ENCODE results near the gene GLI2. TPM values are rescaled to one million over a fixed set of nuclear protein-coding genes. Genes with fewer than 3 reads are reported as not detected.

The GLI2 gene
- total RNA-seq, 1 experiment from 2014 or later = 20.0 TPM

DNA sequence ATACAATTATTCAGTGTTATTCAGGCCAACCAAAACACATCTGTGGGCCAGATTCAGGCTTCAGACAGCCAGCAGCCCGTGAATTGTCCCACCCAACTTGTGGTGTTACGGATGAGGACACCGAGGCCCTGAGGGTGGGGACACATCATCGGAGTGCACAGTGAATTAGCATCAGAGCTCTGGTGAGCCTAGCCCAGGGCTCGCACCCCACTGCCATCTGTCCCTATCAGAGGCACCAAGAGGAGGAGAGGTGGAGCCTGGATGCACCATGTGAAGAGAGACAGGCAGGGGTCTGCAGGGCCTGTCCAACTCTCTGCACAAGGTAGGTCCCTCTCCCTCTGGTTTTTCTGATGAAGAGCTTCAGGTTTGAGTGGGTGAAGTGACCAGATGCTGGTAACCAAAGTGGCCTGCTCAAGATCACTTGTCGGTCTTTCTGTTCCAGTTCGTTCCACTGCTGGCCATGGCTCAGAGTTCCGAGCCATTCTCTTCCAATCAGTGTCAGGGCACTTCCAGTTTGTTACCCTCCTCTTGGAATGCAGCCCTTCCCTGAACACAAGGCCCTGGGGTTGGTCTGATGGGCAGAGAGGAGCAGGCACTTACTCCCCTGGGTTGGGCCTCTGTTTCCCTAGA lies 14.8 kb upstream of the GLI2 start:
- Histone ChIP-seq H3K36me3 (no peaks in the 10 kb centered on the region), H3K4me3 (no peak overlapping the region), H3K27me3 (replicated peaks) (no peaks in the 10 kb centered on the region), H3K9me3 (replicated peaks) (no peaks in the 10 kb centered on the region), H3K27ac (no peak overlapping the region), H3K4me1 (replicated peaks) (peaks cover 14% of the 10 kb centered on the region)
- DNase-seq (ENCODE audit: low read depth in 1 of 2, low spot score in 2 of 2) = no peak

DNA sequence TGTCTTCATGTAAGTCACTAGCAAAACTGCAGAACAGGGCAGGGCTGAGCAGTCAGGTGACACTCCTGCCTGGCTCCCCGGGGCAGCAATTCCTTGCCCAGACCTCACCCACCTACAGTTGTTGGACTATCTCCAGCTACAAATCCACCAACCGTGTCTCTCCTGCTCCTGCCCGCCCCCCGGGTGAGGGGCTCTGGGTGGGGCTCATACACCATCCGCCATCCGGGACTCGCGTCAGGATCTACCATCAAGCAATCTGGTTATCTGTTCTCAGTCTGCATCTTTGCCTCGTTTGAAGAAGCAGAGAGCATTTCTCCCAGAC lies 13.5 kb upstream of the GLI2 start:
- no peaks in the 10 kb centered on the region for H3K36me3 ChIP-seq
- peaks cover 14% of the 10 kb centered on the region for H3K4me1 ChIP-seq (replicated peaks)
- H3K4me3 ChIP-seq = no peak overlapping the region
- no peak for DNase-seq (ENCODE audit: low read depth in 1 of 2, low spot score in 2 of 2)
- no peaks in the 10 kb centered on the region for H3K27me3 ChIP-seq (replicated peaks)
- no peaks in the 10 kb centered on the region for H3K9me3 ChIP-seq (replicated peaks)
- H3K27ac ChIP-seq = peak overlapping the region; percentile 80

DNA sequence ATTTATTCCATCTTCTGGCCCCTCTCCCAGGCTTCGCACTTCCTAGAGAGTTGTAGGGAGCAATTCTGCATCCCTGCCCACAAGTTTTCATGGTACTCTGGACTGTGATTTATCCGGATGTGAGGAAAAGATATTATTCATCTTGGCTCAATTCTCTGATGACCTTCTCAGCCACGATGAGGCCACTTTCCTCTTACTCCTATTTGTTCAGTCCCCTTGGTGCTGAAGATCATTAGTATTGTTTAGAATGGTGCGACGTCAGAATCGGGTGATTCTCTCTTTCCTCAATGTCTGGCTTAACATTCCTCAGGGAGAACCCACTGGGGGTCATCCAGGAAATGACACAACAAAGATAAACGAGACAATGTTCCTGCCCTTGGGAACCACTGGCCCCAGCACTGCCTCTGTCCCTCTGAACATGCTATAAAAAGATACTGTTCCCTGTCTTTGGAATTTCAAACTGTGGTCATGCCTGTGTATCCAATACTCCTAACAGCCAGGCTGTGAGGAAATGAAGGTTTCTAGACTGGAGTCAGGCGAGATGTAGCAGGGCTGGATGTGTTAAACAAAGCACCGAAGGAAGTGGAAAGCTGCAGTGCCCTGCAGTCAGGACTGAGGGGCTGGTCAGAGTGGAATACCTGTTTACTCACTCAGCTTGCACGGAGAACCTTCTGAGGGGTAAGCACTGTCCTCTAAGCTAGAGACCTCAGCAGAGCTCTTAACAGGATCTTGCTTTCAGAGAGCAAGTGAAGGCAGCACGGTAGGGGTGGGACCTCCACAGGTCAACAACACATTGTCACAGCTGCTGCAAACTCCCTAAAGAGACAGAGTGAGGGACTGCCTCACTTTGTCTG lies 12.9 kb upstream of the GLI2 start:
- no peaks in the 10 kb centered on the region for H3K27me3 ChIP-seq (replicated peaks)
- peaks cover 14% of the 10 kb centered on the region for H3K4me1 ChIP-seq (replicated peaks)
- no peaks in the 10 kb centered on the region for H3K9me3 ChIP-seq (replicated peaks)
- no peak overlapping the region; the same call in 1 of the 2 replicates for H3K4me3 ChIP-seq
- H3K36me3 ChIP-seq = no peaks in the 10 kb centered on the region
- peak overlapping the region; percentile 80 for H3K27ac ChIP-seq
- DNase-seq (ENCODE audit: low read depth in 1 of 2, low spot score in 2 of 2) = peak; percentile 80 to 92

DNA sequence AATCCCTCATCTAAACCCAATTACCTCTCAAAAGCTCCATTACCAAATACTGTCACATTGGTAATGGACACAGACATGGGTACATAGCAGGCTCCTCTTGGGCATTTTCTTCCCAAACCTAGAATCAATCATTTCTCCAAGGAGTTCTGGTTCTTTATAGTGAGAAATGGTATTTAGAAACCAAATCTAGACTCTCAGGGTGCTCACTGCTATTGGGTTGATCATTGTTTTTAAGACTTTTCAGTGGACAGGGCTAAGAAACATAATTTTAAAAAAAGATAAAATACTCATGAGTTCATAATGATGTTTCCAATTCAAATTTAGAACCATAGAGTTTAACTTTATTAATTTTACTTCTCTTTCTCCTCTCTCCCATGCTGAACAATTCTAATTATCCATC lies 9.4 kb upstream of the GLI2 start:
- DNase-seq (ENCODE audit: low read depth in 1 of 2, low spot score in 2 of 2) = no peak

DNA sequence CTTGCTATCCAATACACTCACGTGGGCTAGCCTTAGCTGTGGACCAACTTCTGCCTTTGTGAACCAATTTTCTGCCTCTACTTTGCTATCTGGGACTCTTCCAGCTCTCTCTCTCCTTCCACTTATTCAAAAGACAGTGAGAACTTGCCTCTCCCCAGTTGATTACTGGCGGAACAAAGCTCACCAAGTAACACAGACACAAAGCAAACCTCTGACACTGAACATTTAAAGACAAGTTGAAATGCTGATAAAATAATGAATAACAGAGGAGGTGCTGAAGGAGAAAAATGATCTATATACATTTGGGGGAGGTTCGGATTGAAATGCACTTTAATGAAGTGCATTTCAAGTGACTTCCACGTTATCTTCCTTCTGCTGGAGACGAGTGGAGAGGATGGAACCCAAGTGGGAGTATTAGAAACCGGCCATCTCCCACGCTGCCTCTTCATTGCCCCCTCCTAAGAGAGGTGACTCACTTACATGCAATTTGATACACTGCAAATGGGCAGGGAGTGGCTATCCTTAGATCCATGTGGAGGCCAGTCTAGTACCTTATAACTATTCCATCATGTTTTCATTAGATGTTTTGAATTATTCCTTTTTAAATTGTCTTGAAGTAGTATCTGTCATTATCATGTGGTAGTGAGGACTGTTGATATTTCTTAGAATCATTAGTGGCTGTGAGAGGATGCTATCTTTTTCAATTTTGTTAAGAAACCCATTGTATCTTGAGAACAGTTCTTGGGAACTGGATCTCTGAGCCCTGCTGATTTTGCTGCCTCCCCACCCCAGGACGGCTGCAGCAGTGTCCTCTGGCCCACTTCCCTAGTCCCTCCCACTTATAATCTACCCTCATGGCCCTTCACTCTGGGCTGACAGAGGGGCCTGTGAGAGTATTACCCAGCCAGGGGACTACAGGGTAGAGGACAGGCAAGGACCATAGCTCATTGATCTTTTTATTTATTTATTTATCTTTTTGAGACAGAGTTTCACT lies 6.0 kb upstream of the GLI2 start:
- Histone ChIP-seq H3K4me3 (no peak overlapping the region), H3K36me3 (no peaks in the 10 kb centered on the region; the same call in none of the 2 replicates), H3K4me1 (replicated peaks) (peaks cover 40% of the 10 kb centered on the region), H3K9me3 (replicated peaks) (no peaks in the 10 kb centered on the region), H3K27me3 (replicated peaks) (no peaks in the 10 kb centered on the region), H3K27ac (peak overlapping the region; percentile 70)
- peak; percentile 71 to 80 for DNase-seq (ENCODE audit: low read depth in 1 of 2, low spot score in 2 of 2)

More for the DNA sequence above, 9.4 kb upstream of the GLI2 start:
- Histone ChIP-seq H3K27me3 (replicated peaks) (no peaks in the 10 kb centered on the region), H3K9me3 (replicated peaks) (no peaks in the 10 kb centered on the region), H3K4me1 (replicated peaks) (peaks cover 33% of the 10 kb centered on the region), H3K36me3 (no peaks in the 10 kb centered on the region), H3K27ac (no peak overlapping the region), H3K4me3 (no peak overlapping the region)

DNA sequence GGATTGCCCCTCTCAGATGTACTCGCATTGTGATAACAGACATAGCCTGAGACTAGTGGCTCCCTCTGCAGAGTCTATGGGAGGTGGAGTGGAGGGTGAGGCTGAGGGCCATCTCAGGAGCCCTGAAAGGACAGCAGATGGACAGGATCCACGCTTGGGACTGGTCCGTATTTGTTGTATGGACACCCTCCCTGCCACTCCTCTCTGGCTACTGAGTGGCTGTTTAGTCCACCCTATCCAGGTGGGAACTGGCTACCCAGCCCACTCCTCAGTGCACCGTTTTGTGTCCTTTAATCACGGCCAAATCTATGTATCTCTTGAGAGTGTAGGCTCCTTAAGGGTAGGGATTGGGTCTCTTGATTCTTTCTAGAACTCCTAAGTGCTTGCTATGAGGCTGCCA lies 4.5 kb upstream of the GLI2 start:
- peaks cover 5% of the 10 kb centered on the region for H3K36me3 ChIP-seq
- H3K27ac ChIP-seq = no peak overlapping the region
- H3K27me3 ChIP-seq (replicated peaks) = no peaks in the 10 kb centered on the region
- no peak overlapping the region for H3K4me3 ChIP-seq
- H3K4me1 ChIP-seq (replicated peaks) = peaks cover 46% of the 10 kb centered on the region
- DNase-seq (ENCODE audit: low read depth in 1 of 2, low spot score in 2 of 2) = peak in 1 of 2 experiments; percentile 19
- no peaks in the 10 kb centered on the region for H3K9me3 ChIP-seq (replicated peaks)

DNA sequence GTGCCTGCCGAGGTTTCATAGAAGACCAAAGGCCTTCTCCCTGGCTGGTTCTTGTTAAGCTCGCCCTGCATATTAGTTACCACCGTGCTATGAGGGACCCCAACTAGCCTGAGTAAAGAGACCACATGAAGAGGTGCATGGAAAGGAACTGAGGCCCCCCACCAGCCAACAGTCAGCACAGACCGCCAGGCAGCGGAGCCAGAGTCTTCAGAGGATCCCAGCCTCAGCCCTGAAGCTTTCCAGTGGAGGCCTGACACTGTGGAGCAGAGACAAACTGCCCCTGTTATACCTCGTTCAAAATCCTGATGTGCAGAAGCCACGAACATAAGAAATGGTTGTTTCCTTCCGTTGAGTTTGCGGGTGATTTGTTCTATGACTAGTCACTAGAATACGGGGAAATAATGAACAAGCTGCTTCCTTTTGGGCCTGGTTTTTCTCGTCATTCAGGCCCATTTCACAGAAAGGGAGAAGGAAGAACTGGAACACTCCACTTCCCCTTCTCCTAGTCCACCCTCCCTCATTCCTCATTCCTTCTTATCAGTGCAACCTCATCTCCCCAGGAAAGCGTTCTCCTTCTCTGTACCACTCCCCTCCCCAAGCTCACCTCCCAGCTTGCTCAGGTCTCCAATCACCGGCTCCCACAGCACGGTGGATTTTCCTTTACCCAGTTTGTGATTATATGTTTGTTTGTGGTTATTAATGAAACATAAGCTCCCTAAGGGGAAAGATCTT lies 3.0 kb upstream of the GLI2 start:
- Histone ChIP-seq H3K27ac (peak overlapping the region; percentile 18; the same call in 1 of the 2 replicates), H3K4me3 (no peak overlapping the region), H3K4me1 (replicated peaks) (peaks cover 46% of the 10 kb centered on the region), H3K9me3 (replicated peaks) (no peaks in the 10 kb centered on the region), H3K27me3 (replicated peaks) (no peaks in the 10 kb centered on the region), H3K36me3 (peaks cover 9% of the 10 kb centered on the region)
- DNase-seq (ENCODE audit: low read depth in 1 of 2, low spot score in 2 of 2) = peak in 1 of 2 experiments; percentile 30

DNA sequence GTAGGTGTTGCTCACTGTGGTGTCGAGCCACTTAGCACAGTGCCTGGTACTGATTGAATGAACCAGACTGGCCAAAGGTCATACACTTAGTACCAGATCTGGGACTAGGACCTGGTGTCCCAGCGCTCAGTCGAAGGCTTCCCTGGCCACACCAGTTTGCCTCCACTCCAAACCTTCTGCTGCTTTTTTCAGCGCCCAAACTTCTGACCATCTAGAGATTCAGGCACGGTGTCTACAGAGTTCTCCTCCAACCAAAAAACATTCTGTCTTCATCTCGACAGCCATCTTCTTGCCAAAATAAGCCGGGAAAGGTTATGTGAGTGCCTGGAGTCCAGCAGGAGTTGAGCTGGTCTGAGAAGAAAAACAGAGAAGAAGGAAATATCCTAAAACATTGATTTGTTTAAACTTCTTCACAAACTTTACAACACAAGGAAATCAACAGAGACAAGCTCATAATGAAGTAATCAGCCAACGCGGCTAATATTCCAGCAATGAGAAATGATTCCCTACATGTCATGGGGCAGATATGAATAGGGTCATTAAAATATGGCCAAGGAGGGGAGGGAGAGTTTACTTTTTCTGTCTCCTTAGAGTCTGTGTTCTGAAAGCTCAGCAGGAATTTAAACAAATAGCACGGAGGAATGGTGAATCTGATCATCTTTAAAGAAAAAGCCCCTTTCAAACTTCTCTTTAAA lies 2.3 kb upstream of the GLI2 start:
- H3K4me3 ChIP-seq = no peak overlapping the region
- peaks cover 9% of the 10 kb centered on the region for H3K36me3 ChIP-seq
- peaks cover 53% of the 10 kb centered on the region for H3K4me1 ChIP-seq (replicated peaks)
- H3K27me3 ChIP-seq (replicated peaks) = no peaks in the 10 kb centered on the region
- DNase-seq (ENCODE audit: low read depth in 1 of 2, low spot score in 2 of 2) = peak; percentile 22 to 35
- no peaks in the 10 kb centered on the region for H3K9me3 ChIP-seq (replicated peaks)
- H3K27ac ChIP-seq = peak overlapping the region; percentile 18

DNA sequence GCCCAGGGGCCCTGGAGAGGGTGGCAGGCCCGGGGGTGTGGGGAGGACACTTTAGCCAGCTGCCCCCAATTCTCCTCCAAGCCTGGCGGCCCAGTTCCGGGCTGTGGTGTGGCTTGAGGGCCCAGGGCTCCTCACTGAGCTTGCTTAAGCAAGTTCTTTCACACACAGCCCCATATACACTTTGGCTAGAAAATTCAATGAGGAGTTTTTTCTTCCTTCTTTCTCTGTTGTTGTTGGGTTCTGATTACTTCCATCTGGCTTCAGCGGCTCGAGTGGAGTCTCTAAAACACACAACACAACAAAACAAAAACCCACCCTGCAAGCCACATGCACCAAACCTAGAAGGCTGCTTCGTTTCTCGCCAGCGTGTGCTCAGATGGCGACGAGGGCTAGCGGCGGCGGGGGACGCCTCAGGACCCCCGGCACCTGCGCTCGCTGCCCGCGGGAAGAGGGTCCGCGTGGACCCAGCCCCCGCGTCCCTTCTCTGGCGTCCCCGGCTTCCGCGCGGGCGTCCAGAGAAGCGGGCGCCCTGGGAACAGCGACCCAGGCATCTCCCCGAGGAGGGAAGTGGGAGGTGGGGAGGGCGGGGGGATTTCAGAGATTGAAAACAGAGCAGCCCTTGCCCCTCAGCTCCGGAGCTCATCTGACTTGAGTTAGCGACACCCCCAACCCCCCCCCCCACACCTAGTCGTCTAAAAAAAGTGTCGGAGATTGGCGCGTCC lies 577 bp upstream of the GLI2 start:
- Histone ChIP-seq H3K4me3 (peak overlapping the region; percentile 92), H3K27me3 (replicated peaks) (no peaks in the 10 kb centered on the region), H3K4me1 (replicated peaks) (peaks cover 55% of the 10 kb centered on the region), H3K36me3 (peaks cover 9% of the 10 kb centered on the region), H3K27ac (peak overlapping the region; percentile 93), H3K9me3 (replicated peaks) (no peaks in the 10 kb centered on the region)
- peak; percentile 44 to 62 for DNase-seq (ENCODE audit: low read depth in 1 of 2, low spot score in 2 of 2)

DNA sequence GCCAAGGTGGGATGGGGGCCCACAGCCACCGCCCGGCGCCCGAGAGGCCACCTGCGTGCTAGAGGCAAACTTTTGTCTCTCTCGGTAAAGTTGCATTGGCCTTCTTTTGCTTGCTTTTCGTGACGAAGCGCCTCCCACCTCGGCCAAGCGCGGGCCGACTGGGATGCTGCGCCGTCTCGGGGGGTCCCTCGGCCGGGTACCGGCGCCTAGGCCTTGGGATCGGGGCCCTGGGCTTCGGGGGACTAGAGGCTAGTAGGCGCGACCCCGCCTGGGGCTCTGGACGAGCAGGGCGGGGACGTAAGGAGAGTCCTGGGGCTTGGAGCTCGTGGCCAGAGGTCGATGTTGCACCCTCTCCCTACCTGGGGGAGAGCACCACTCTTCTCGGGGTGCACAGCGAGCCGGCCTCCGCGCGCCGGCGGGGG lies 545 bp downstream of the GLI2 start:
- H3K9me3 ChIP-seq (replicated peaks) = no peaks in the 10 kb centered on the region
- peaks cover 59% of the 10 kb centered on the region for H3K4me1 ChIP-seq (replicated peaks)
- peaks cover 9% of the 10 kb centered on the region for H3K36me3 ChIP-seq
- H3K27me3 ChIP-seq (replicated peaks) = no peaks in the 10 kb centered on the region
- peak overlapping the region; percentile 93 for H3K27ac ChIP-seq
- peak in 1 of 2 experiments; percentile 59 for DNase-seq (ENCODE audit: low read depth in 1 of 2, low spot score in 2 of 2)
- peak overlapping the region; percentile 92 for H3K4me3 ChIP-seq

DNA sequence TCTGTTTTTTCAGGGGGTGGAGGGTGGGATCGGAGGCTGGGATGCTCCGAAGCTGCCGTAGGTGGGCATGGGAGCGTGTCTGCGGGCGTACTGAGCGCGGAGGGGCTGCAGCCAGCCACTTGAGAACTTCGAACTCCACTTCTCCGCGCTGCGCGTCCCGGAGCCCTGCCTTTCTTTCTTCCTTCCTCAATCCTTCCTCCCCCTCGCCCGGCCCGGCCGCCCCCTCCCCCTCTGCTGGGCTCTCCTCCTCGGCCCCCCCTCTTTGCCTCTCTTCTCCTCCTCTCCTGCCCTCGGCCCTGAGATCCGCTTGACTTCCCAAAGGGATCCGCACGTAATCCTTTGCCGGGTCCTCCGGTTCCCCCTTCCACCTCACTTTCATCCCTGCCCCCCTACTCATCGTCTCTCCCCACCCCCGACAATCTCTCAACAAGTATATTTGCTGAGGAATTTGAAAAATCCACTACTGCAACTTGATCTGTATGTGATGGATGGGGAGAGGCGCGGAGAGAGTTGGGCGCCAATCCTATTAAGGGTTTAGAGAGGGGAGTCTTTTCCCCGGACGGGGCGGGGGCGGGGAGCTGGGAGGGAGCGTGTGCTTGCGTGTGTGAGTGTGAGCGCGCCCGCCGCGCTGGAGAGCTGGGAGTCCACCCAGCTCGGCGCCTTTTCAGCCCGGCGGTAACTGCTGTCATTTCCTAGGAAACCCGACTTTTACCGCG lies 1.1 kb downstream of the GLI2 start:
- Histone ChIP-seq H3K9me3 (replicated peaks) (no peaks in the 10 kb centered on the region), H3K27ac (peak overlapping the region; percentile 93), H3K36me3 (peaks cover 10% of the 10 kb centered on the region), H3K4me1 (replicated peaks) (peaks cover 65% of the 10 kb centered on the region), H3K27me3 (replicated peaks) (no peaks in the 10 kb centered on the region), H3K4me3 (peak overlapping the region; percentile 92)
- DNase-seq (ENCODE audit: low read depth in 1 of 2, low spot score in 2 of 2) = peak; percentile 91 to 93

Data from SJSA1 (cell line).